GM12874 (cell line): ENCODE results near the gene WDR7.

Source experiments
- CTCF ChIP-seq: IDR thresholded peaks from 2 replicates; pipeline ENCODE4 v1.5.1; 2011; ENCODE audit warnings: low read depth, mild to moderate bottlenecking, control low read depth, low read length, moderate library complexity; ENCODE audit not compliant: insufficient read depth

Gene WDR7

DNA sequence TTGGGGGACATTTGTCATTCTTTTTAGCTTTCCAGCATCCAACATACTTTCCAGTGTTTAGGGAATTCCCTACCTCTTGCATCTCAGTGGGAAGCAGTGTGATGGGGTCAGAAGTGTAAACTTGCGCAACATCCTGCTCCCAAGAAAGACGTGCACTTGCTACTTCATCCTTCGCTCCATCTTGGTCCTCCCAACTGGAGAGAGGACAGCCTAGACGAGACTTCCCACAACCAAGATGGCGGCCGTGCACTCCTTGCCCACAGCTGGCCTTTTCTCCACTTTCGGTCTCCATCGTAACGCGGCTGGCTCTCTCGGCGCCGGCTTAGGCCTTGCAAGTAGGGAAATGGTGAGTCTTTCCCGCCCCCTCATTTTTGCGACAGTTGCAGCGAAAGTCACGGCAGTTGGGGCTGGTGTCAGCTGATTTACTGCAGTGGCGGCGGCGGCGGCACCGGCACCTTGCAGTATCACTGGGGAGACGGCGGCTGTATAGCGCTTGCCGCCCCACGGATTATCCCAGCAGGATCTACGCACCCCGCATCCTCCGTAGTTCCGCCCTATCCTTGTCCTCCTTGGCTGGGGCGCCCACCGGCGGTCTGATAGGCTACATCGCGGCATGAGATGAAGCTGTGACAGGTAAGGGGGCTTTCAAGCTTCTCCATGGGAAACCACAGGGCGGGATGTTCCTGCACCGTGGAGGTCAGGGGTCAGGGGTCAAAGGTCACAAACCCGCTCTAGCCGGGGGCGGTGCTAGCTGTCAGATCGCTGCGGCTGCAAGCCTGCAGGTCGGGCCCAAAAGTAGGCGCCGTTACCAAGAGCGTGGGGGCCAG is at the start of gene WDR7:
Gene WDR7, plus strand, starts transcription at position 416 of the 827 bp plus-strand sequence. CDS start 21,157 bp downstream, outside the sequence.
- TF ChIP-seq CTCF = no peak

- TF ChIP-seq CTCF = no peak
Observed at GRCh38 chr18:56606618-56607017, 44.5 kb upstream of the WDR7 start.

DNA sequence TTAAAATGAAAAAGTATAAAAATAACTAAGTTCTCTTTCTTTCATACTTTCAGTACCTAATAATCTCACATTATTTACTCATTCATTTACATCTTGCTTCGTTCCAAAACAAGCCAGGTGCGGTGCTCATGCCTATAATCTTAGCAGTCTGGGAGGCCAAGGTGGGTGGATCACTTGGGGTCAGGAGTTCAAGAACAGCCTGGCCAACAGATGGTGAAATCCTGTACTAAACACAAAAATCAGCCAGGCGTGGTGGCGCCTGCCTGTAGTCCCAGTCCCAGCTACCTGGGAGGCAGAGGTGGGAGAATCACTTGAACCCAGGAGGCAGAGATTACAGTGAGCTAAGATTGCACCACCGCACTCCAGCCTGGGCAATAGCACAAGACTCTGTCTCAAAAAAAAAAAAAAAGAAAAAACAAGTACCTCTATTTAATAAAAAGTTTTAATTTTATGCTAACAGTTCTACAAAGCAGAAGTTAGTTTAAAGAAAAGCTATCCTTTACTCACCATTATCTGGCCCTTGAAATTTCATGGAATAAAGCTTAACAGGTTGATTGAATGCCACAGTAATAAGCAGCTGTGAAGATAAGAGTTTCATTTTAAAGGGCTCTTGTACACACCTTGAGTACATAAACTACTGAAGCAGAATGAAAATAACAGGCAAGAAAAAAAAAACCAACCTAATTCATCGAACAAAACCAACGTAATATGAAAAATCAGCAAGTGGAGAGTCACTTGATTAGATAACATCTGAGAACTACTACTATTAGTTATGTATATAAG is 35.2 kb upstream of the WDR7 start:
- TF ChIP-seq CTCF = no peak

- TF ChIP-seq CTCF = no peak
Observed at GRCh38 chr18:56627991-56628390, 23.2 kb upstream of the WDR7 start.

- TF ChIP-seq CTCF = no peak
Observed at GRCh38 chr18:56632070-56633022, 18.8 kb upstream of the WDR7 start.

GRCh38 chr18:56635007-56635406 is 16.2 kb upstream of the WDR7 start:
- TF ChIP-seq CTCF = no peak
